Middle frontal gyrus (tissue), 1 donor: ENCODE measurements around the gene MTMR4.
"Not testable (repeated sequence)": the region's sequence is repeated elsewhere in the genome, so short reads cannot be mapped to it uniquely, and the experiment has no call there.

Source experiments
- DNase-seq: peaks from one replicate; pipeline ENCODE4 v3.0.0-alpha.2; 2015; ENCODE audit warnings: low spot score; ENCODE audit errors: extremely low spot score

Gene MTMR4

GRCh38 chr17:58513965-58514769, at the start of gene MTMR4:
Gene MTMR4, minus strand, starts transcription at chr17:58514638. Its CDS starts 231 bp downstream, at chr17:58514407.
- peak; percentile 74 for DNase-seq

- no peak for DNase-seq
Observed at GRCh38 chr17:58560511-58560910, 46.1 kb upstream of the MTMR4 start.

GRCh38 chr17:58557981-58558380, 43.5 kb upstream of the MTMR4 start:
- no peak for DNase-seq

- no peak for DNase-seq
Observed at GRCh38 chr17:58556833-58557250, 42.4 kb upstream of the MTMR4 start.

- DNase-seq: not testable (repeated sequence)
Observed at GRCh38 chr17:58555109-58555508, 40.7 kb upstream of the MTMR4 start.

GRCh38 chr17:58541249-58541648, 26.8 kb upstream of the MTMR4 start:
- DNase-seq: no peak

GRCh38 chr17:58539698-58540097, 25.3 kb upstream of the MTMR4 start:
- no peak for DNase-seq

- no peak for DNase-seq
Observed at GRCh38 chr17:58538811-58539409, 24.5 kb upstream of the MTMR4 start.

GRCh38 chr17:58537266-58537665, 22.8 kb upstream of the MTMR4 start:
- DNase-seq: no peak

- no peak for DNase-seq
Observed at GRCh38 chr17:58536542-58536941, 22.1 kb upstream of the MTMR4 start.

GRCh38 chr17:58535431-58535830, 21.0 kb upstream of the MTMR4 start:
- DNase-seq: no peak

GRCh38 chr17:58534901-58535421, 20.5 kb upstream of the MTMR4 start:
- DNase-seq: no peak

GRCh38 chr17:58534331-58534730, 19.9 kb upstream of the MTMR4 start:
- no peak for DNase-seq

- no peak for DNase-seq
Observed at GRCh38 chr17:58533616-58534188, 19.3 kb upstream of the MTMR4 start.

- DNase-seq: no peak
Observed at GRCh38 chr17:58532555-58532951, 18.1 kb upstream of the MTMR4 start.

- DNase-seq: peak; percentile 80
Observed at GRCh38 chr17:58531661-58532554, 17.5 kb upstream of the MTMR4 start.

GRCh38 chr17:58531122-58531521, 16.7 kb upstream of the MTMR4 start:
- no peak for DNase-seq

- no peak for DNase-seq
Observed at GRCh38 chr17:58530655-58531054, 16.2 kb upstream of the MTMR4 start.

- peak; percentile 27 for DNase-seq
Observed at GRCh38 chr17:58529275-58529674, 14.8 kb upstream of the MTMR4 start.

- no peak for DNase-seq
Observed at GRCh38 chr17:58528443-58528842, 14.0 kb upstream of the MTMR4 start.

- peak; percentile 75 for DNase-seq
Observed at GRCh38 chr17:58527949-58528348, 13.5 kb upstream of the MTMR4 start.
